K562 (cell line): ENCODE results near the gene COPRS.

Source experiments
- CTCF ChIP-seq, 3 experiments: IDR thresholded peaks in 2 of 3; conservative IDR thresholded peaks in 1 of 3; 2 replicates each; pipeline ENCODE4 v1.5.1; 2011 to 2012; ENCODE audit warnings: low read length in 3 of 3, mild to moderate bottlenecking in 3 of 3, control low read depth in 2 of 3, improper control_type of control experiment in 1 of 3, inconsistent platforms in 1 of 3, low read depth in 1 of 3, mixed read lengths in 1 of 3, moderate library complexity in 1 of 3; ENCODE audit not compliant: insufficient read depth in 2 of 3
- EP300 ChIP-seq: IDR thresholded peaks from 2 replicates; pipeline ENCODE4 v1.6.1; 2012; ENCODE audit warnings: low read length, improper control_type of control experiment
- ESRRA ChIP-seq: fragments of 450-650 bp; IDR thresholded peaks from 2 replicates; pipeline ENCODE4 v1.6.1; 2014; ENCODE audit warnings: low read depth, mild to moderate bottlenecking, moderate library complexity, borderline replicate concordance
- MEF2D ChIP-seq: conservative IDR thresholded peaks from 2 replicates; pipeline ENCODE4 v1.6.1; 2016; ENCODE audit warnings: low read depth, missing genetic modification characterization, missing compliant biosample characterization
- NR1H2 ChIP-seq: sonication (generic); formaldehyde crosslinking; IDR thresholded peaks from 2 replicates; pipeline ENCODE4 v1.4.0; 2020; ENCODE audit warnings: mild to moderate bottlenecking, missing genetic modification reagents
- PKNOX1 ChIP-seq: fragments of 450-650 bp; IDR thresholded peaks from 2 replicates; pipeline ENCODE4 v1.6.1; 2016
- POLR2AphosphoS5 ChIP-seq: IDR thresholded peaks from 2 replicates; pipeline ENCODE4 v1.6.1; 2011; ENCODE audit warnings: mild to moderate bottlenecking, low read depth, low read length, moderate library complexity; ENCODE audit not compliant: control insufficient read depth, insufficient read depth
- USF1 ChIP-seq: sonication (generic); formaldehyde crosslinking; IDR thresholded peaks from 2 replicates; pipeline ENCODE4 v1.9.0; 2022; ENCODE audit warnings: mild to moderate bottlenecking, missing genetic modification reagents
- ZNF395 ChIP-seq: fragments of 200-800 bp; sonication (Bioruptor generic); IDR thresholded peaks from 2 replicates; pipeline ENCODE4 v1.6.1; 2017; ENCODE audit warnings: missing genetic modification characterization, missing compliant biosample characterization

GRCh38 chr17:31908386-31908785, 49.3 kb upstream of the COPRS start:
- TF ChIP-seq POLR2AphosphoS5 (no peak), MEF2D (tag) (no peak), ZNF395 (no peak), CTCF (IDR thresholded peaks at IDR 0.05 in 2 of 3, conservative IDR thresholded peaks at IDR 0.05 in 1 of 3; ENCODE audit: insufficient read depth in 2 of 3, low read depth in 1 of 3, low read length in 3 of 3) (no peak), EP300 (no peak), ESRRA (no peak), NR1H2 (CRISPR knock-in tag) (no peak), PKNOX1 (no peak), USF1 (CRISPR knock-in tag) (no peak)
